ENCODE measurements around the gene LGALS7B.
"Not testable (repeated sequence)": the region's sequence is repeated elsewhere in the genome, so short reads cannot be mapped to it uniquely, and the experiment has no call there.

Gene LGALS7B

GRCh38 chr19:38796154-38796553, 7.2 kb downstream of the LGALS7B start:
- no peak for DNase-seq

GRCh38 chr19:38797781-38798180, 8.8 kb downstream of the LGALS7B start:
- not testable (repeated sequence) for ATAC-seq, DNase-seq

More at GRCh38 chr19:38796154-38796553, 7.2 kb downstream of the LGALS7B start:
- no peak for ATAC-seq

GRCh38 chr19:38799104-38799503, 10.1 kb downstream of the LGALS7B start:
- no peak for DNase-seq
- ATAC-seq, result no peak

- ATAC-seq, result no peak
- no peak for DNase-seq
These were observed 11.8 kb downstream of the LGALS7B start for GRCh38 chr19:38800577-38801347.

- DNase-seq, result no peak
- ATAC-seq, result no peak
These were observed 12.5 kb downstream of the LGALS7B start for GRCh38 chr19:38801359-38802095.

- DNase-seq, result no peak
- no peak for ATAC-seq
These were observed 14.5 kb downstream of the LGALS7B start for GRCh38 chr19:38803543-38803942.

GRCh38 chr19:38805180-38805579, 16.2 kb downstream of the LGALS7B start:
- DNase-seq (no peak), ATAC-seq (no peak)

GRCh38 chr19:38806371-38806770, 17.4 kb downstream of the LGALS7B start:
- DNase-seq (no peak), ATAC-seq (no peak)

- not testable (repeated sequence) for DNase-seq, ATAC-seq
These were observed 18.5 kb downstream of the LGALS7B start for GRCh38 chr19:38807374-38808098.

- DNase-seq (no peak), ATAC-seq (no peak)
These were observed 19.7 kb downstream of the LGALS7B start for GRCh38 chr19:38808741-38809140.

GRCh38 chr19:38809592-38810252, 20.7 kb downstream of the LGALS7B start:
- ATAC-seq (no peak), DNase-seq (no peak)

- DNase-seq (no peak), ATAC-seq (no peak)
These were observed 23.2 kb downstream of the LGALS7B start for GRCh38 chr19:38812009-38812840.

GRCh38 chr19:38812841-38813320, 23.9 kb downstream of the LGALS7B start, which contains the start of gene LGALS4:
TSS of gene LGALS4 (minus strand) at chr19:38812945. CDS start at chr19:38812886, 59 bp downstream.
- ATAC-seq (no peak), DNase-seq (no peak)

- ATAC-seq (no peak), DNase-seq (no peak)
These were observed 24.3 kb downstream of the LGALS7B start for GRCh38 chr19:38813323-38813722.

GRCh38 chr19:38813932-38814331, 24.9 kb downstream of the LGALS7B start:
- DNase-seq, ATAC-seq: not testable (repeated sequence)

GRCh38 chr19:38815059-38816001, 26.3 kb downstream of the LGALS7B start:
- ATAC-seq (no peak), DNase-seq (no peak)

- no peak for DNase-seq
- no peak for ATAC-seq
These were observed 27.2 kb downstream of the LGALS7B start for GRCh38 chr19:38816131-38816750.

GRCh38 chr19:38817081-38817480, 28.1 kb downstream of the LGALS7B start:
- no peak for ATAC-seq
- no peak for DNase-seq

GRCh38 chr19:38819231-38819920, 30.4 kb downstream of the LGALS7B start:
- DNase-seq (no peak), ATAC-seq (peak; percentile 23)
